K562 (cell line): Measurements from ENCODE around the gene HSPA1L. TPM values are rescaled to one million over a fixed set of nuclear protein-coding genes. Genes with fewer than 3 reads are reported as not detected.

Experiments used
- ATAC-seq: fragments of 200-7000 bp; cut with Tn5 transposase; 3 replicates; pipeline ENCODE4 v1.9.1; 2020; ENCODE audit warnings: moderate library complexity
- BruUV-seq: library from RNA; stranded (reverse); fragments of 400-500 nt; replicated peaks from 2 replicates; lab custom pipeline; 2021; lab: Mats Ljungman, UMichigan
- CTCF ChIA-PET: fragments of 300-600 bp; formaldehyde crosslinking; extraction: SDS; loops from one replicate; lab custom pipeline; 2021; ENCODE audit warnings: low intra/inter-chr PET ratio; lab: Yijun Ruan, JAX
- POLR2A ChIA-PET: fragments of 300-600, 350-650 bp; sonication (Branson Sonifier 250); formaldehyde crosslinking; extraction: SDS; loops from one replicate; lab custom pipeline; 2021; ENCODE audit warnings: antibody characterized with exemption, inconsistent platforms; lab: Yijun Ruan, JAX
- DNase-seq, 4 experiments: peaks; one replicate each; pipeline versions ENCODE4 v3.0.0 to v3.0.0-alpha.2; 2011 to 2018; ENCODE audit warnings: low spot score in 3 of 4, mixed read lengths in 3 of 4; ENCODE audit errors: extremely low read depth in 1 of 4
- FAIRE-seq: peaks from 2 replicates; lab custom pipeline; 2011; peaks lifted over from hg19 to GRCh38; lab: Jason Lieb, UNC
- H2AFZ ChIP-seq: 2 replicates; pipeline ENCODE4 v1.6.0; 2011; ENCODE audit warnings: low read depth, low read length, control low read depth, inconsistent platforms
- H3K27ac ChIP-seq: fragments of 200-600 bp; 3 replicates; pipeline ENCODE4 v1.8.0; 2011; ENCODE audit warnings: low read depth, mild to moderate bottlenecking, control low read depth, inconsistent platforms, low read length, moderate library complexity, mixed read lengths; ENCODE audit errors: extremely low read depth
- H3K27me3 ChIP-seq, 2 experiments: fragments of 300-600 bp in 1 of 2; 2 replicates in 1 of 2; 3 replicates in 1 of 2; pipeline versions ENCODE4 v1.6.0 to v1.8.0; 2011; ENCODE audit warnings: inconsistent platforms in 2 of 2, low read length in 2 of 2, mild to moderate bottlenecking in 1 of 2, mixed read lengths in 1 of 2, moderate library complexity in 1 of 2; ENCODE audit not compliant: control insufficient read depth in 2 of 2, insufficient read depth in 2 of 2
- H3K36me3 ChIP-seq: fragments of 300-600 bp; 3 replicates; pipeline ENCODE4 v1.8.0; 2011; ENCODE audit warnings: mild to moderate bottlenecking, low read length, inconsistent platforms; ENCODE audit not compliant: control insufficient read depth, insufficient read depth
- H3K4me1 ChIP-seq, 2 experiments: fragments of 200-600 bp in 1 of 2; replicated peaks in 1 of 2; 2 replicates in 1 of 2; 3 replicates in 1 of 2; pipeline versions ENCODE4 v1.5.1 to v1.8.0; 2011; ENCODE audit warnings: inconsistent platforms in 2 of 2, low read length in 2 of 2, mild to moderate bottlenecking in 1 of 2, mixed read lengths in 1 of 2, moderate library complexity in 1 of 2; ENCODE audit not compliant: control insufficient read depth in 2 of 2, insufficient read depth in 2 of 2
- H3K4me2 ChIP-seq: 2 replicates; pipeline ENCODE4 v1.6.1; 2011; ENCODE audit warnings: low read length, control low read depth, inconsistent platforms, mixed read lengths; ENCODE audit not compliant: insufficient read depth
- H3K4me3 ChIP-seq: fragments of 200-600 bp; sonication (generic), shearing (Covaris generic); 2 replicates; pipeline ENCODE4 v1.5.1; 2016; ENCODE audit warnings: control low read depth, inconsistent platforms
- H3K79me2 ChIP-seq: fragments of 200-600 bp; 3 replicates; pipeline ENCODE4 v1.8.0; 2011; ENCODE audit warnings: low read length, inconsistent platforms; ENCODE audit not compliant: control insufficient read depth, insufficient read depth
- H3K9ac ChIP-seq, 2 experiments: 2 replicates each; pipeline versions ENCODE4 v1.6.0 to v1.6.1; 2011; ENCODE audit warnings: low read depth in 2 of 2, low read length in 2 of 2, control low read depth in 1 of 2, inconsistent platforms in 1 of 2, mild to moderate bottlenecking in 1 of 2, mixed read lengths in 1 of 2; ENCODE audit not compliant: insufficient read depth in 1 of 2
- H3K9me1 ChIP-seq: one replicate; pipeline ENCODE4 v1.6.0; 2011; ENCODE audit warnings: inconsistent platforms, mild to moderate bottlenecking, low read length, moderate library complexity; ENCODE audit not compliant: control insufficient read depth, insufficient read depth
- H3K9me3 ChIP-seq: replicated peaks from 2 replicates; pipeline ENCODE4 v1.5.1; 2011; ENCODE audit warnings: low read depth, low read length, inconsistent platforms; ENCODE audit not compliant: control insufficient read depth, insufficient read depth
- H4K20me1 ChIP-seq: replicated peaks from 2 replicates; pipeline ENCODE4 v1.6.1; 2011; ENCODE audit warnings: low read length, inconsistent platforms, mixed read lengths; ENCODE audit not compliant: control insufficient read depth, insufficient read depth
- HNRNPH1 ChIP-seq: fragments of 200-400 bp; formaldehyde crosslinking; optimal IDR thresholded peaks from 2 replicates; pipeline ENCODE3; 2017; ENCODE audit warnings: low read depth, mild to moderate bottlenecking, low read length, moderate library complexity
- ID3 ChIP-seq, 2 experiments: fragments of 250-450 bp in 1 of 2; fragments of 450-650 bp in 1 of 2; sonication (Bioruptor Pico) in 1 of 2; IDR thresholded peaks; 2 replicates each; pipeline versions ENCODE4 v1.6.1 to v1.8.0; 2016 to 2021; ENCODE audit warnings: mild to moderate bottlenecking in 2 of 2, moderate library complexity in 2 of 2, missing compliant biosample characterization in 1 of 2, missing genetic modification characterization in 1 of 2
- IRF2 ChIP-seq: sonication (generic); formaldehyde crosslinking; IDR thresholded peaks from 2 replicates; pipeline ENCODE4 v1.8.1; 2022; ENCODE audit warnings: mild to moderate bottlenecking, missing genetic modification reagents
- KAT7 ChIP-seq: sonication (generic); formaldehyde crosslinking; IDR thresholded peaks from 2 replicates; pipeline ENCODE4 v1.8.0; 2022; ENCODE audit warnings: missing genetic modification reagents, mild to moderate bottlenecking, borderline replicate concordance
- KDM2B ChIP-seq: fragments of 250-450 bp; sonication (Bioruptor Pico); IDR thresholded peaks from 2 replicates; pipeline ENCODE4 v1.8.0; 2021; ENCODE audit warnings: mild to moderate bottlenecking, moderate library complexity
- MAZ ChIP-seq, 2 experiments: fragments of 450-650 bp in 1 of 2; sonication (generic) in 1 of 2; formaldehyde crosslinking; IDR thresholded peaks in 1 of 2; conservative IDR thresholded peaks in 1 of 2; 2 replicates each; pipeline versions ENCODE4 v1.4.0 to v1.5.0; 2020; ENCODE audit warnings: mild to moderate bottlenecking in 1 of 2, missing genetic modification reagents in 1 of 2
- NR2C2 ChIP-seq, 2 experiments: fragments of 200-800 bp in 1 of 2; sonication (Bioruptor generic) in 1 of 2; sonication (generic) in 1 of 2; formaldehyde crosslinking in 1 of 2; IDR thresholded peaks; 2 replicates each; pipeline versions ENCODE4 v1.6.1 to v1.8.0; 2016 to 2022; ENCODE audit warnings: mild to moderate bottlenecking in 1 of 2, missing compliant biosample characterization in 1 of 2, missing genetic modification characterization in 1 of 2, missing genetic modification reagents in 1 of 2
- NUFIP1 ChIP-seq: fragments of 450-650 bp; IDR thresholded peaks from 2 replicates; pipeline ENCODE4 v1.6.1; 2018; ENCODE audit not compliant: partially characterized antibody
- PTBP1 ChIP-seq: fragments of 200-400 bp; formaldehyde crosslinking; IDR thresholded peaks from 2 replicates; pipeline ENCODE4 v1.6.1; 2017; ENCODE audit warnings: low read depth, low read length
- SAFB ChIP-seq: fragments of 200-400 bp; formaldehyde crosslinking; IDR thresholded peaks from 2 replicates; pipeline ENCODE4 v1.6.1; 2017; ENCODE audit warnings: low read depth, low read length, borderline replicate concordance
- ZBTB8A ChIP-seq: fragments of 450-650 bp; IDR thresholded peaks from 2 replicates; pipeline ENCODE4 v1.6.1; 2018; ENCODE audit warnings: mild to moderate bottlenecking, moderate library complexity; ENCODE audit not compliant: partially characterized antibody
- in situ Hi-C: fragments of 300-500 bp; cut with MboI; formaldehyde crosslinking; loops from 4 replicates; pipeline ENCODE4 v1.15.0; 2018; ENCODE audit warnings: inconsistent platforms, mixed read lengths
- intact Hi-C: fragments of 100-400 bp; cut with micrococcal nuclease; formaldehyde crosslinking; loops from 2 replicates; pipeline ENCODE4 v1.14.2; 2022
- polyA plus RNA-seq, 8 experiments: library from polyadenylated mRNA; depleted of rRNA in 4 of 8; stranded (reverse) in 5 of 8; unstranded in 3 of 8; fragments of >200 nt; fragmentation: Nextera tagmentation in 2 of 8; fragmentation: Illumina TruSeq in 1 of 8; extraction: Ambion mirVana in 2 of 8; extraction: Trizol in 1 of 8; gene quantifications; 2 replicates each; pipeline versions ENCODE4 v1.2.1 to v1.2.3, GENCODE V29; 2011 to 2014; ENCODE audit warnings: inconsistent platforms in 1 of 8, missing spikeins in 1 of 8
- total RNA-seq, 7 experiments: library from RNA; depleted of rRNA in 6 of 7; stranded (reverse); fragments of >200 nt in 6 of 7; fragmentation: Illumina TruSeq in 2 of 7; extraction: Trizol in 2 of 7; gene quantifications; 2 replicates each; pipeline versions ENCODE4 v1.2.1 to v1.2.3, GENCODE V29; 2011 to 2021; ENCODE audit warnings: low replicate concordance in 1 of 7
- TF ChIP-seq, protein P1 (sequence below): fragments of 450-650 bp; IDR thresholded peaks from 2 replicates; pipeline ENCODE4 v1.7.1; 2018; ENCODE audit warnings: mild to moderate bottlenecking, low read depth; ENCODE audit not compliant: partially characterized antibody
- TF ChIP-seq, protein P2 (sequence below): fragments of 250-450 bp; sonication (Bioruptor Pico); IDR thresholded peaks from 2 replicates; pipeline ENCODE4 v1.9.0; 2021; ENCODE audit warnings: mild to moderate bottlenecking, inconsistent platforms
- TF ChIP-seq, protein P3 (sequence below): fragments of 250-450 bp; sonication (Bioruptor Pico); IDR thresholded peaks from 2 replicates; pipeline ENCODE4 v1.8.0; 2021; ENCODE audit warnings: borderline replicate concordance, mild to moderate bottlenecking, moderate library complexity; ENCODE audit not compliant: poor library complexity, severe bottlenecking

Gene HSPA1L
- total and polyA plus RNA-seq, 9 of the 15 experiments (the other 6 are each of a cell fraction or from before 2014, with no cell fraction given), result 0.14 to 2.1 (median 1.3) TPM

DNA sequence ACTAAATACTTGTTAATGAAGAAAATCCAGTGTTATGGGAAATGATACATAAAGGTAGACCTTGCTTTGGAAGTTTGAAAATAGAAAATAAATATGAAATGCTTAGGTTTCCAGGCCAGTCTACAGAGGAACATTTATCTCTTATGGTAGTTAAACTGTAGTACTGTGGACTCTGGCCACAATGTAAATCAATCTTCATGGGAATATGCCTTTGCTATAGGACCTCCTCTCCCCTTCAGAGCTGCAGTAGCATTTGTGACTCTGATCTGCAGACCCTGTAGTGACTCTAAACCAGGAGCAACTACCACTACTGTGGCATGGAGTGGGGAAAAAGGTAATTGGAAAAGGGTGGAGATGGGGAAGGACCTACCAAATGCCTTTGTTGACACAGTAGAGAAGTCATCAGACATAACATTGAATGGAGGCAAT is 4.8 kb upstream of the HSPA1L start:
- in situ Hi-C loops (no loop called here), intact Hi-C loops (loop anchor here (10.0 kb wide), 1 partner anchor 355 kb away; the partner anchor contains the start of genes AGPAT1 and RNF5)
- FAIRE-seq (no peak), ATAC-seq (no peak), DNase-seq (peak in 1 of 4 experiments; percentile 49)
- Histone ChIP-seq H3K9me3 (no peaks in the 10 kb centered on the region), H3K27ac (peak overlapping the region; percentile 57), H3K4me2 (peak overlapping the region; percentile 89), H3K79me2 (peaks cover 66% of the 10 kb centered on the region), H3K9me1 (no peaks in the 10 kb centered on the region), H3K27me3 (no peaks in the 10 kb centered on the region), H3K4me3 (no peak overlapping the region), H4K20me1 (peaks cover 16% of the 10 kb centered on the region), H3K9ac (peak overlapping the region; percentile 7 to 47; a peak in 3 of 4 replicates), H3K4me1 (peaks cover 43 to 47% of the 10 kb centered on the region in 2 experiments), H3K36me3 (peaks cover 23% of the 10 kb centered on the region), H2AFZ (0 out of 2 replicates have a peak overlapping the region, but pooled peaks have one; percentile 10)
- no TSS peak for BruUV-seq
- CTCF ChIA-PET, result no interaction called here
- POLR2A ChIA-PET, result interaction anchor here (0.6 to 6.1 kb wide), 7 partner anchors 10 to 163 kb away, joined by 4 to 58 read pairs (median 4); partner anchors contain the start of genes C6orf47 and LSM2
- TF ChIP-seq NUFIP1 (no peak), SAFB (no peak), ZBTB8A (no peak), ID3 (CRISPR knock-in tag; IDR thresholded peaks at IDR 0.05) (no peak), ID3 (tag; IDR thresholded peaks at IDR 0.05) (no peak), NR2C2 (CRISPR knock-in tag; IDR thresholded peaks at IDR 0.05) (peak; percentile 46; the same call in 1 of the 2 replicates), NR2C2 (tag; IDR thresholded peaks at IDR 0.05) (no peak), MAZ (CRISPR knock-in tag; conservative IDR thresholded peaks at IDR 0.05 in 1 of 2, IDR thresholded peaks at IDR 0.05 in 1 of 2) (0 out of 4 replicates have a peak, but pooled peaks of 1 of the 2 experiments have one; percentile 26), KAT7 (CRISPR knock-in tag) (0 out of 2 replicates have a peak, but pooled peaks have one; percentile 29), KDM2B (CRISPR knock-in tag) (no peak), PTBP1 (no peak), IRF2 (no peak), HNRNPH1 (no peak)
- TF ChIP-seq, protein P1, sequence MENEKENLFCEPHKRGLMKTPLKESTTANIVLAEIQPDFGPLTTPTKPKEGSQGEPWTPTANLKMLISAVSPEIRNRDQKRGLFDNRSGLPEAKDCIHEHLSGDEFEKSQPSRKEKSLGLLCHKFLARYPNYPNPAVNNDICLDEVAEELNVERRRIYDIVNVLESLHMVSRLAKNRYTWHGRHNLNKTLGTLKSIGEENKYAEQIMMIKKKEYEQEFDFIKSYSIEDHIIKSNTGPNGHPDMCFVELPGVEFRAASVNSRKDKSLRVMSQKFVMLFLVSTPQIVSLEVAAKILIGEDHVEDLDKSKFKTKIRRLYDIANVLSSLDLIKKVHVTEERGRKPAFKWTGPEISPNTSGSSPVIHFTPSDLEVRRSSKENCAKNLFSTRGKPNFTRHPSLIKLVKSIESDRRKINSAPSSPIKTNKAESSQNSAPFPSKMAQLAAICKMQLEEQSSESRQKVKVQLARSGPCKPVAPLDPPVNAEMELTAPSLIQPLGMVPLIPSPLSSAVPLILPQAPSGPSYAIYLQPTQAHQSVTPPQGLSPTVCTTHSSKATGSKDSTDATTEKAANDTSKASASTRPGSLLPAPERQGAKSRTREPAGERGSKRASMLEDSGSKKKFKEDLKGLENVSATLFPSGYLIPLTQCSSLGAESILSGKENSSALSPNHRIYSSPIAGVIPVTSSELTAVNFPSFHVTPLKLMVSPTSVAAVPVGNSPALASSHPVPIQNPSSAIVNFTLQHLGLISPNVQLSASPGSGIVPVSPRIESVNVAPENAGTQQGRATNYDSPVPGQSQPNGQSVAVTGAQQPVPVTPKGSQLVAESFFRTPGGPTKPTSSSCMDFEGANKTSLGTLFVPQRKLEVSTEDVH, result no peak
- TF ChIP-seq, protein P2, sequence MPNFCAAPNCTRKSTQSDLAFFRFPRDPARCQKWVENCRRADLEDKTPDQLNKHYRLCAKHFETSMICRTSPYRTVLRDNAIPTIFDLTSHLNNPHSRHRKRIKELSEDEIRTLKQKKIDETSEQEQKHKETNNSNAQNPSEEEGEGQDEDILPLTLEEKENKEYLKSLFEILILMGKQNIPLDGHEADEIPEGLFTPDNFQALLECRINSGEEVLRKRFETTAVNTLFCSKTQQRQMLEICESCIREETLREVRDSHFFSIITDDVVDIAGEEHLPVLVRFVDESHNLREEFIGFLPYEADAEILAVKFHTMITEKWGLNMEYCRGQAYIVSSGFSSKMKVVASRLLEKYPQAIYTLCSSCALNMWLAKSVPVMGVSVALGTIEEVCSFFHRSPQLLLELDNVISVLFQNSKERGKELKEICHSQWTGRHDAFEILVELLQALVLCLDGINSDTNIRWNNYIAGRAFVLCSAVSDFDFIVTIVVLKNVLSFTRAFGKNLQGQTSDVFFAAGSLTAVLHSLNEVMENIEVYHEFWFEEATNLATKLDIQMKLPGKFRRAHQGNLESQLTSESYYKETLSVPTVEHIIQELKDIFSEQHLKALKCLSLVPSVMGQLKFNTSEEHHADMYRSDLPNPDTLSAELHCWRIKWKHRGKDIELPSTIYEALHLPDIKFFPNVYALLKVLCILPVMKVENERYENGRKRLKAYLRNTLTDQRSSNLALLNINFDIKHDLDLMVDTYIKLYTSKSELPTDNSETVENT, result no peak
- TF ChIP-seq, protein P3, sequence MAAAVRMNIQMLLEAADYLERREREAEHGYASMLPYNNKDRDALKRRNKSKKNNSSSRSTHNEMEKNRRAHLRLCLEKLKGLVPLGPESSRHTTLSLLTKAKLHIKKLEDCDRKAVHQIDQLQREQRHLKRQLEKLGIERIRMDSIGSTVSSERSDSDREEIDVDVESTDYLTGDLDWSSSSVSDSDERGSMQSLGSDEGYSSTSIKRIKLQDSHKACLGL (CRISPR knock-in tag), result peak; percentile 22
